ENCODE measurements around the gene SUGCT. TPM values are rescaled to one million over a fixed set of nuclear protein-coding genes. Genes with fewer than 3 reads are reported as not detected.
A peak's percentile ranks its signal among the peaks of the same experiment; 100 is the strongest.

SUGCT gene
- total and polyA plus RNA-seq, 12 donors = 8.4 to 96.4 (median 25.5) TPM

GRCh38 chr7:40726559-40726958, 591.8 kb downstream of the SUGCT start:
- Histone ChIP-seq H3K36me3 (replicated peaks in 1 of 2) (no peaks in the 10 kb centered on the region), H3K4me3 (no peak overlapping the region), H3K4me1 (replicated peaks in 1 of 2) (peaks cover 0 to 13% of the 10 kb centered on the region in 2 donors), H3K27ac (no peak overlapping the region), H3K9me3 (replicated peaks in 1 of 3) (no peaks in the 10 kb centered on the region), H3K27me3 (no peaks in the 10 kb centered on the region)
- TF ChIP-seq POLR2A (IDR thresholded peaks at IDR 0.05) = no peak
- no peak for TF ChIP-seq CTCF (IDR thresholded peaks at IDR 0.05)
- DNase-seq = no peak
- 88 to 97% (median 92%) methylated on average over 9 of the region's 9 CpGs for WGBS, 4 donors
- intact Hi-C loops (cut with DNase I) = no loop called here

- intact Hi-C loops (cut with DNase I) = no loop called here
- TF ChIP-seq POLR2A (IDR thresholded peaks at IDR 0.05) (no peak), CTCF (IDR thresholded peaks at IDR 0.05) (no peak)
- DNase-seq = peak in 6 of 7 donors; percentile 45 to 76 (median 60)
- no peaks in the 10 kb centered on the region for H3K27me3 ChIP-seq
- peak overlapping the region in 3 of 5 donors; percentile 33 to 49 (median 39) for H3K27ac ChIP-seq
- H3K36me3 ChIP-seq (replicated peaks in 1 of 2) = no peaks in the 10 kb centered on the region
- peaks cover 8 to 14% of the 10 kb centered on the region in 2 donors for H3K4me1 ChIP-seq (replicated peaks in 1 of 2)
- H3K9me3 ChIP-seq (replicated peaks in 1 of 3) = no peaks in the 10 kb centered on the region
- H3K4me3 ChIP-seq = no peak overlapping the region
Observed at GRCh38 chr7:40733114-40733513, 598.3 kb downstream of the SUGCT start.

GRCh38 chr7:40733578-40733977, 598.8 kb downstream of the SUGCT start:
- 8 to 27% (median 18%) methylated on average over 5 of the region's 5 CpGs for WGBS, 4 donors
- TF ChIP-seq CTCF (IDR thresholded peaks at IDR 0.05) (no peak), POLR2A (IDR thresholded peaks at IDR 0.05) (no peak)
- no peaks in the 10 kb centered on the region for H3K9me3 ChIP-seq (replicated peaks in 1 of 3)
- H3K4me1 ChIP-seq (replicated peaks in 1 of 2) = peaks cover 8 to 14% of the 10 kb centered on the region in 2 donors
- DNase-seq = no peak
- no peaks in the 10 kb centered on the region for H3K36me3 ChIP-seq (replicated peaks in 1 of 2)
- intact Hi-C loops (cut with DNase I) = no loop called here
- no peaks in the 10 kb centered on the region for H3K27me3 ChIP-seq
- H3K27ac ChIP-seq = peak overlapping the region in 3 of 5 donors; percentile 33 to 49 (median 39)
- H3K4me3 ChIP-seq = no peak overlapping the region

GRCh38 chr7:40739257-40739656, 604.5 kb downstream of the SUGCT start:
- Histone ChIP-seq H3K27ac (no peak overlapping the region), H3K36me3 (replicated peaks in 1 of 2) (no peaks in the 10 kb centered on the region), H3K4me1 (replicated peaks in 1 of 2) (peaks cover 0 to 7% of the 10 kb centered on the region in 2 donors), H3K4me3 (no peak overlapping the region), H3K9me3 (replicated peaks in 1 of 3) (no peaks in the 10 kb centered on the region), H3K27me3 (no peaks in the 10 kb centered on the region)
- DNase-seq = no peak
- WGBS, 4 donors = 92 to 96% (median 94%) methylated on average over 2 of the region's 2 CpGs
- TF ChIP-seq POLR2A (IDR thresholded peaks at IDR 0.05) (no peak), CTCF (IDR thresholded peaks at IDR 0.05) (no peak)
- intact Hi-C loops (cut with DNase I) = no loop called here
